DND-41 (cell line): ENCODE measurements around the gene IST1.

Experiments used
- ATAC-seq: fragments of 200-7000 bp; cut with Tn5 transposase; 3 replicates; pipeline ENCODE4 v1.9.1; 2021; ENCODE audit warnings: low read depth; ENCODE audit not compliant: insufficient read depth
- DNase-seq: peaks from one replicate; pipeline ENCODE4 v3.0.0-alpha.2; 2020
- H2AFZ ChIP-seq: 2 replicates; pipeline ENCODE4 v1.6.0; 2012; ENCODE audit warnings: low read depth, low read length
- H3K27ac ChIP-seq: 2 replicates; pipeline ENCODE4 v1.5.1; 2012; ENCODE audit warnings: low read length, inconsistent platforms
- H3K27me3 ChIP-seq: fragments of 200-600 bp; sonication (generic); 2 replicates; pipeline ENCODE4 v1.6.0; 2012; ENCODE audit warnings: low read length, mild to moderate bottlenecking, inconsistent platforms; ENCODE audit not compliant: insufficient read depth, poor library complexity
- H3K36me3 ChIP-seq: 2 replicates; pipeline ENCODE4 v1.5.1; 2012; ENCODE audit warnings: low read length, inconsistent platforms; ENCODE audit not compliant: insufficient read depth
- H3K4me1 ChIP-seq: 2 replicates; pipeline ENCODE4 v1.5.1; 2012; ENCODE audit warnings: mild to moderate bottlenecking, low read length; ENCODE audit not compliant: insufficient read depth
- H3K4me2 ChIP-seq: 2 replicates; pipeline ENCODE4 v1.6.0; 2012; ENCODE audit warnings: mild to moderate bottlenecking, moderate library complexity, low read length, inconsistent platforms; ENCODE audit not compliant: insufficient read depth
- H3K4me3 ChIP-seq, 2 experiments: fragments of 200-600 bp in 1 of 2; shearing (Covaris generic) in 1 of 2; 2 replicates each; pipeline ENCODE4 v1.5.1; 2012 to 2016; ENCODE audit warnings: inconsistent platforms in 2 of 2, low read length in 2 of 2, mild to moderate bottlenecking in 2 of 2, low read depth in 1 of 2, moderate library complexity in 1 of 2
- H3K79me2 ChIP-seq: 2 replicates; pipeline ENCODE4 v1.6.0; 2012; ENCODE audit warnings: low read length, inconsistent platforms; ENCODE audit not compliant: insufficient read depth
- H3K9ac ChIP-seq: 2 replicates; pipeline ENCODE4 v1.6.0; 2012; ENCODE audit warnings: low read depth, mild to moderate bottlenecking, inconsistent platforms, low read length, moderate library complexity
- H3K9me3 ChIP-seq: 2 replicates; pipeline ENCODE4 v1.5.1; 2012; ENCODE audit warnings: low read length, moderate library complexity, mild to moderate bottlenecking, inconsistent platforms; ENCODE audit not compliant: insufficient read depth, severe bottlenecking
- H4K20me1 ChIP-seq: 2 replicates; pipeline ENCODE4 v1.6.0; 2012; ENCODE audit warnings: low read length; ENCODE audit not compliant: insufficient read depth
- EZH2 ChIP-seq: IDR thresholded peaks from 3 replicates; pipeline ENCODE4 v1.6.1; 2012; ENCODE audit warnings: borderline replicate concordance, low read depth, mild to moderate bottlenecking, moderate library complexity, low read length, inconsistent platforms; ENCODE audit not compliant: severe bottlenecking
- TF ChIP-seq, protein P1 (sequence below): IDR thresholded peaks from 2 replicates; pipeline ENCODE4 v1.5.1; 2012; ENCODE audit warnings: borderline replicate concordance, low read length, moderate library complexity, mild to moderate bottlenecking; ENCODE audit not compliant: poor library complexity, severe bottlenecking; ENCODE audit errors: extremely low read depth

IST1 gene

GRCh38 chr16:71880176-71880575, 15.2 kb upstream of the IST1 start:
- Histone ChIP-seq H3K4me1 (peaks cover 51% of the 10 kb centered on the region), H2AFZ (no peak overlapping the region), H3K79me2 (0 out of 2 replicates have a peak, but pooled peaks cover 2% of the 10 kb centered on the region), H3K4me3 (no peak overlapping the region), H3K27me3 (peaks cover 4% of the 10 kb centered on the region), H4K20me1 (peaks cover 27% of the 10 kb centered on the region), H3K4me2 (peak overlapping the region; percentile 63), H3K36me3 (peaks cover 12% of the 10 kb centered on the region), H3K9ac (no peak overlapping the region), H3K27ac (no peak overlapping the region), H3K9me3 (no peaks in the 10 kb centered on the region)
- ATAC-seq: no peak
- DNase-seq: no peak
- no peak for TF ChIP-seq EZH2
- TF ChIP-seq, protein P1, sequence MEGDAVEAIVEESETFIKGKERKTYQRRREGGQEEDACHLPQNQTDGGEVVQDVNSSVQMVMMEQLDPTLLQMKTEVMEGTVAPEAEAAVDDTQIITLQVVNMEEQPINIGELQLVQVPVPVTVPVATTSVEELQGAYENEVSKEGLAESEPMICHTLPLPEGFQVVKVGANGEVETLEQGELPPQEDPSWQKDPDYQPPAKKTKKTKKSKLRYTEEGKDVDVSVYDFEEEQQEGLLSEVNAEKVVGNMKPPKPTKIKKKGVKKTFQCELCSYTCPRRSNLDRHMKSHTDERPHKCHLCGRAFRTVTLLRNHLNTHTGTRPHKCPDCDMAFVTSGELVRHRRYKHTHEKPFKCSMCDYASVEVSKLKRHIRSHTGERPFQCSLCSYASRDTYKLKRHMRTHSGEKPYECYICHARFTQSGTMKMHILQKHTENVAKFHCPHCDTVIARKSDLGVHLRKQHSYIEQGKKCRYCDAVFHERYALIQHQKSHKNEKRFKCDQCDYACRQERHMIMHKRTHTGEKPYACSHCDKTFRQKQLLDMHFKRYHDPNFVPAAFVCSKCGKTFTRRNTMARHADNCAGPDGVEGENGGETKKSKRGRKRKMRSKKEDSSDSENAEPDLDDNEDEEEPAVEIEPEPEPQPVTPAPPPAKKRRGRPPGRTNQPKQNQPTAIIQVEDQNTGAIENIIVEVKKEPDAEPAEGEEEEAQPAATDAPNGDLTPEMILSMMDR: no peak

GRCh38 chr16:71882505-71883167, 12.7 kb upstream of the IST1 start:
- peaks cover 9% of the 10 kb centered on the region for H3K27me3 ChIP-seq
- H2AFZ ChIP-seq: no peak overlapping the region; the same call in 1 of the 2 replicates
- peaks cover 51% of the 10 kb centered on the region for H3K4me1 ChIP-seq
- H3K79me2 ChIP-seq: 0 out of 2 replicates have a peak, but pooled peaks cover 2% of the 10 kb centered on the region
- peak overlapping the region; percentile 83; the same call in 1 of the 2 replicates for H3K9ac ChIP-seq
- peak overlapping the region in 1 of 2 experiments; percentile 67; a peak in 2 of 4 replicates for H3K4me3 ChIP-seq
- H3K36me3 ChIP-seq: peaks cover 12% of the 10 kb centered on the region
- no peak for TF ChIP-seq EZH2
- TF ChIP-seq, protein P1: peak; percentile 79
- no peak for ATAC-seq
- no peak overlapping the region for H3K27ac ChIP-seq
- peak; percentile 69 for DNase-seq
- peak overlapping the region; percentile 83 for H3K4me2 ChIP-seq
- no peaks in the 10 kb centered on the region for H3K9me3 ChIP-seq
- H4K20me1 ChIP-seq: peaks cover 28% of the 10 kb centered on the region

- Histone ChIP-seq H3K36me3 (peaks cover 11% of the 10 kb centered on the region), H3K79me2 (0 out of 2 replicates have a peak, but pooled peaks cover 2% of the 10 kb centered on the region), H3K4me3 (peak overlapping the region; percentile 67 to 86), H3K4me1 (peaks cover 51% of the 10 kb centered on the region), H3K4me2 (peak overlapping the region; percentile 83), H3K27ac (peak overlapping the region; percentile 26; the same call in 1 of the 2 replicates), H3K9me3 (no peaks in the 10 kb centered on the region), H2AFZ (peak overlapping the region; percentile 86), H3K9ac (peak overlapping the region; percentile 83), H4K20me1 (peaks cover 28% of the 10 kb centered on the region), H3K27me3 (peaks cover 9% of the 10 kb centered on the region)
- TF ChIP-seq, protein P1: no peak
- no peak for TF ChIP-seq EZH2
- DNase-seq: peak; percentile 36
- ATAC-seq: no peak; the same call in 2 of the 3 replicates
These were observed 12.0 kb upstream of the IST1 start for GRCh38 chr16:71883168-71883848.
